GM08714 (cell line): ENCODE data around the gene KIAA2012.

Experiments
- H3K4me3 ChIP-seq: fragments of 200-500 bp; sonication (Bioruptor generic); 2 replicates; pipeline ENCODE4 v1.5.1; 2014; ENCODE audit warnings: mild to moderate bottlenecking, low read length, inconsistent platforms
- ZNF274 ChIP-seq: IDR thresholded peaks from 2 replicates; pipeline ENCODE4 v1.6.1; 2012; ENCODE audit warnings: mild to moderate bottlenecking, low read depth, low read length

KIAA2012 gene

DNA sequence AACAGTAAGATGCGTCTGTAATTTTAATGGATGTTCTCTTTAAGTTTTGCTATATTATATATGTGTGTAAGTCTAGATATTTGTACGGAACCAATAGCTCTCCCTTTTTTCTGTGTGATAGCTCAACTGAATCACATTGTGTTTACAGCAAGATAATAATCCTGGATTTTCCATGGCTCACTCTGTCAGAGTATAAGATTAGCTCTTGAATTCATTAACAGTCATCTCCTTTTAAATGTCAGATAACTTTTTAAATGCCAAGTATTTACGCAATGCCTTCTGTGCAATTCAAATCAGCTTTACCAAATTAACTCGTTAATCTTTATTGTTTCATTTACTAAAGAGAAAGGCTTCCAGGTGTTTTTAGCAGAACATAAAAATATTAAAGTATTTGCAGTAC is 76.9 kb downstream of the KIAA2012 start:
- no peak overlapping the region for H3K4me3 ChIP-seq
- TF ChIP-seq ZNF274, result no peak

DNA sequence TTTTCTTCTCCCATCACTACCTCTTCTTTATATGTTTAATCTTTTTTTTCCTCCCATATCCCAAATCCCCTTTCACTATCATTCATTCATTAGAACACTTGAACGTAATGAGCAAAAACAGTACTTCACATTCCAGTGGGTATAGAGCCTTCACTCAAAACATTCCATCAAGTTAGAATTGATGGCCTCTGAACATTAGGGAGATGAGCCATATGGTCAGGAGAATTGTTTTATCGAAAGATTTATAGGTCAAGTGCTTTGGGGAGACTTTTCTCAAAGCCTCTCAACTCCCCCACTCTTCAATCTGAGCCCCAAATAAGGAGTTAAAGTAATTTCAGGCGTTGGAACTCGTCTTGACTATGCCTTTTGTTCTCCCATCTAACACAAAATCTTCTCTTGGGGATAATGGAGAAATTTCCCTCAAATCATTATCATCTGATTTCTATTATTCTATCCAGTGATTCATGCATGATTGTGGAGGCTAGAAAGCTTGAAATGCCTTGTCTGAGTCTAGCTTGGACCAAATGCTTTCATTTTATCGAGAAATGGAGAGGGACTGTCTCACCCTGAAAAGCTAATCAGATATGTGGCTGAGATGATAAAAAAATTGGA is 79.2 kb downstream of the KIAA2012 start:
- H3K4me3 ChIP-seq, result no peak overlapping the region
- TF ChIP-seq ZNF274, result no peak

DNA sequence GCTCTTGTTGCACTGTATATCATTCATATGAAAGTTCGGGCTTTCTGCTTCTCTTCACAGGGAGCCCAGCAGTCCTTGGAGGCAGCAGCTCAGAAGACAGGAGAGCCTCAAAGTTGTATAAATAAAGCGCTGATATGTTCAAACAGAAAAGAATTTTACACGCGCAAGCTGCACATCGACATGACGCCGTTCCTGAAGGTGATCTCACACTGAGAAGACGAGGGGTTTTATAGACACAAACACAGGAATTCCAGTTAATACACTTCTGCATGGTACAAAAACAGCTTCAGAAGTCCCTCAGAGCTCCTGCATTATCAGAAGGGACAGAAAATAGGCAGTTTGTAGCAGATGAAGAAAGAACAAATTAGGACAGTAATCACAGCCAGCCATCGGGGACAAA is 81.6 kb downstream of the KIAA2012 start:
- H3K4me3 ChIP-seq, result no peak overlapping the region
- TF ChIP-seq ZNF274, result no peak

DNA sequence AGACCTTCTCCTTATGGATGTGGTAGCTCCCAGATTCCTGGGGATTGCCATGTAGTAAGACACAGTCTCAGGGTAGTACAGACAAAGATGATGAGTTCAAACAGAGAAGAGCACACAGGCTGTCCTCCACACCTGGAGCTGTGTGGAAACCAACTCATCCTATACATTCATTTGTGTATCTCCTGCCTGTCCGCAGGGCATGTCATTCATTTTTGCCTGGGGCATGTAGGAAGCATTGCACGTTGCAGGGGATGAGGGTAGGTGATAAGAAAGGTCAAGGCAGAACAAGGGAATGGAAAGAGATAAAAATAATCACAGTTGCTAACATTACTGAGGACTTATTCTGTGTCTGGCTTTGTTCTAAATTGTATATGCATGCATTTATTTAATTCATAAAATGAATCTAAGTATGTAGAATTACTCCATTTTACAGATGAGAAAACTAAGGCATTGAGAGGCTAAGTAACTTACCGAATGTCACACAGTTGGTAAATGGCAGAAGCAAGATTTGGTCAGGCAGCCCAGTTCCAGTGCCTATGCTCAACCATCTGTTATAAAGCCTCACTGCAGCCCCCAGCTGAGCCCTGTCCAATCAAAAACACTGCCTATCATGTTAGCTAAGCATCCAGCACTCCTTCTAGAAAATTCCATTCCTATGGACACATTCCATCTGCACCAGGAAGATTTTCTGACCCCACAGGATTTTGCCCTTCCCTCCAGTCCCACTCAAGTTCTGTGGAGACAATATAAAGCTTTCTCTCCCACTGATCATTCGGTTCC is 84.3 kb downstream of the KIAA2012 start:
- TF ChIP-seq ZNF274, result no peak
- H3K4me3 ChIP-seq, result no peak overlapping the region

DNA sequence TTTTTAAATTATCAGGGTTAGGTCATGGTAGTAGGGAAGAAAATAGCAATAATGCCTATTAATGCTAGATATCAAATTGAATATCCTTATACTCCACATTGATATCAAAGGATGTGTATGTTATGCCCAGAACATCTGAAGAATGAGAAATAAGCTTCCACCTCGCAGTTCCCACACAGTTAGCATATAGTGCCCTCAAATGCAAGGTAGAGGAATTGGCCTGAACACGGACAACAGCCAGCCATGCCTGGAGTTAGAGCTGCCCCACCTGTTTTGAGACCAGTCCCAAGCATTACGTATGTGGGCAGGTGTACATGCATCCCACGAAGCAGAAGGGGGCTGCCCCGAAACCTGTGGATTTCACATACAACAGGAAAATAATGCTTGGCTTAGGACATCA is 85.7 kb downstream of the KIAA2012 start:
- TF ChIP-seq ZNF274, result no peak
- no peak overlapping the region for H3K4me3 ChIP-seq

DNA sequence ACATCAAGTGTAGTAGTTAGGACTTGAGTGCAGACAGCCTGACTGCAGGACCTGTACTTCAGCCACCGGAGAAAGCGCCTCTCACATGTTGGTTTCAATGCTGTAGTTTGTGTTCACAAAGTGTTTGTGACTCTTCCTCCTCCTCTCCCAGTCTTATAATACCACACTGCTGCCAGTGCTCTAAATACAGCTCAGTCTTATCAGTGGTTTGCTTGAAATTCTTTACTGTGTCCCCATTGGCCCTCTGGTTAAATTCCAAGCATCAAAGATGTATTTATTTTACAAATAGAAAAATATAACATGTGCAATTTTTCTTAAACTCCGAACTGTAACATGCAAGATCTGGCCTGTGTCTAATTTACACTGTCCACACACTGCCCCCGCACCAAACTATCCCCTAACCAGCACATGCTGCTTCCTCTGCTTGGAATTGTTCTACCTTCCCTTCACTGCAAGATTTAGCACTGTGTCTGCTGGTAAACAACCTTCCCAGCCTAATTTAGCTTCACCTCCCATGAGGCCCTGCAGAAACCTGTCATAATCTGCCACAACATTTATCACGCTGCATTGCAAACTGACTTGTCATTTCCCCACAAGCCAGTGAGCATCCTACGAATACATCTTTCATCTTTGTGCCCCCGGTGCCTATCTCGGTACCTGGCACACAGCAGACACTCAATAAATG is 88.2 kb downstream of the KIAA2012 start:
- H3K4me3 ChIP-seq, result no peak overlapping the region
- TF ChIP-seq ZNF274, result no peak

DNA sequence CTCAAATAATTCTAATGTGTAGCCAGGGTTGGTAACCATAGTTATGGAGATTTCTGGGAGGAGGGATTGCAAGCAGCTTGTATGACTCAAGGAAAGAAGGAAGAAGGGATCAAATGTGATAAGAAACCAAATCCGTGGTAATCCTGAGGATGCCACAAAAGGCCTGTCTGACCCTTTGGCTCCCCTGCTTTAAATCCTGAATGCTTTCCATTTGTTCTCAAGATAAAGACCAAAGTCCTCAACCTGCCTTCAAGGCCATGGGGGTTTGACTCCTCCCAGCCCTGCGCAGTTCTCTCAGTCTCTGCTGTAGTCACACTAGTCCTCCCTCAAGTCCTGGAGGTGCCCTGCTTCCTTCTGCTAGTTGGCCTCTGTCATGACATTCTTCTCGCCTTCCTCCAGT is 91.4 kb downstream of the KIAA2012 start:
- no peak for TF ChIP-seq ZNF274
- no peak overlapping the region for H3K4me3 ChIP-seq

DNA sequence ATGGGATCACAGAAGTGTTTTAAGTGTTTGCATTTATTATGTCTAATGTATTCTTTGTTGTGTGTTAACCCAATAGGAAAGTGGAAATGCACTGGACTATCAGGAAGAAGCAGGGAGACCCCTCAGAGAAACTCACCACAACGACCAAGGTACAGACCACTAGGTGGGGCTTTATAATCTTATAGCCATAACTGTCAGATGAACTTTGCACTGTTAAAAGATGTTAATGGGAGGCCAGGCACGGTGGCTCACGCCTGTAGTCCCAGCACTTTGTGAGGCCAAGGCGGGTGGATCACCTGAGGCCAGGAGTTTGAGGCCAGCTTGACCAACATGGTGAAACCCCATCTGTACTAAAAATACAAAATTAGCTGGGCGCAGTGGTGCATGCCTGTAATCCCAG is 92.2 kb downstream of the KIAA2012 start:
- no peak for TF ChIP-seq ZNF274
- no peak overlapping the region for H3K4me3 ChIP-seq

DNA sequence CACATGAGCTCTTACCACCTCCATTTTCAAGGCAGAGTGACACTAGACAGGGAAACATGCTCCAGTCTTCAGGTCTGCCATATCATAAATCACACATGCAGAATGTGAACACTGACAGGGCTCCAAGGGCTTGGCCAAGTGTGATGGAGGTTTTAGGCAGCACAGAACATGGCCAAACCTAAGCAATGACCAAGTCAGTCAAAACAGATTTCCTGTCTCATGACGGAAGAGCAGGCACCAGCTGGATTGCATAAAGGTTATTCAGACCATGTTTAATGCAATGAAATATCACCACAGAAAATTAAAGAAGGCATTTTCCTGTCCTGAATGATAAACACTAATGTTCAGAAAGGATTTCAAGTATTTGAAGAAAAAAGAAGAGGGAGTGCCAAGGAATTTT is 92.9 kb downstream of the KIAA2012 start:
- TF ChIP-seq ZNF274, result no peak
- H3K4me3 ChIP-seq, result no peak overlapping the region

DNA sequence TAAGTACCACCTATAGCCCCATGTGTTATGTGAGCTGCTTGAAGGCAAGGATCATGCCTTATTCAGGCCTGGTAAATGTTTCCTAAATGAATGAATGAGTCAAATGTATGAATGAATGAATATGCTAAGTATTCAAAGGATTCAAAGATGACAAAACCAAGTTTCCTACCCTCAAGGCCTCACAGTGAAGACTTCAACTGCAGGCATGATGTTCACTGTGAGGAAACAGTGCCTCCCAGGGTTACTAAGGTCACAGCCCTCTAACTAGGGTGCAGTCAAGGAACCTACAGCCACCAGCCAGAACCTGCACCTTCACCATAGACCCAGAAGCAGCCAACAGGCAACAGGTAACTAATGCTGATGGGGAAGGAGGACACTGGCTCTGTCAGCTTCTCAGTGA is 96.1 kb downstream of the KIAA2012 start:
- H3K4me3 ChIP-seq, result no peak overlapping the region
- TF ChIP-seq ZNF274, result no peak

DNA sequence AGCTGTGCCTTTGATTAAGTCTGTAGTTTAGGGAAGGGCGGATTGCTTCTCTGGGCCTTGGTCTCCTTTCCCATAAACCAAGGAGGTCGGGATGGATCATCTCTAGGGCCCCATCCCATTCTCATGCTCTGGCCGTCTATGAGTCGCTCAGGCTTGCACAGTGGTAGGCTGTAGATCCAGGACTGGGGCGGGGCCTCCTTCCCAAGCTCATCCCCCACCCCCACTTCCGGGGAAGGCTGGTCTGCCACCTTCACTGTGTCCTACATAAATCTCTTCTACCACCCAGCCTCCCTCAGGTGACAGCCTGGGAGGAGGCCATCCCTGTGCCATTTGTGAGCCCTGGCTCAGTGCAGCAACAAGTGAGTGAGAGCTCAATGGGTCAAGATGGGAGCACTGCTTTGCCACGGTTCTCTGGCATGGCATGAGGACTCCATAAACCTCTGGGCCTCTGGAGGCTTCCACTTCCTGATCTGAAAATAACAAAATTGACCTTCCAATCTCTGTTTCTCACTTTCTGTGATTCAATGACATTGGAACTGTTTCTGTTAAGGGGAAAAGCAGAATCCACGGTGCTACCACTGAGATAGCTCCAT is 96.9 kb downstream of the KIAA2012 start:
- no peak overlapping the region for H3K4me3 ChIP-seq
- no peak for TF ChIP-seq ZNF274

DNA sequence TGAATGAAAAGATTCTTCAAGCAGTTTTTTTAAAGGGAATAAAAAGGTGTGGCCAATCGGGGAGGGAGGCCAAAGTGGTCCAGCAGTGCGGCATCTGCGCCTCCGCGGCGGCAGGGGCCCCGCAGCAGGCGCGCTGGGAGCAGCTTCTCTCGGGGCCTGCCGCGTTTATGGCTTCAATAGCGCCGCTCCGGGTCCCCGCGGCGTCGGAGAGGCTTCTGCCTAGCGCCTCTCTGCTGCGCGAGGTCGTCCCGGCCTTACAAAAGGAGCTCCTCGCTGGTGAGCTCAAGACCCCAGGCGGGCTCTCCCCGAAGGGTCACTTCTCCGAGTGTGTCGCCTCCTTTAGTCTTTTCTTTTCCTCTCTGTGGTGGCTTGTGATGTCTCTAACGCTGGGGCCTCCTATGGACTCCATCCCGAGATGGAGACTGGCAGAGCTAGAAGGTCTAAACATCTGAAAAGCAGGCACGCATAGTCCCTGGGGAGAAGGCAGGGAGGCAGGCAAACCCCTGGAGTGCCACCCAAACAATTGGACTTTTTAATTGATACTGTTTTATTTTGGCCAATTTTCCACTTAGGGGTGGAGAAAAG is 98.3 kb downstream of the KIAA2012 start:
- TF ChIP-seq ZNF274, result no peak
- no peak overlapping the region for H3K4me3 ChIP-seq

DNA sequence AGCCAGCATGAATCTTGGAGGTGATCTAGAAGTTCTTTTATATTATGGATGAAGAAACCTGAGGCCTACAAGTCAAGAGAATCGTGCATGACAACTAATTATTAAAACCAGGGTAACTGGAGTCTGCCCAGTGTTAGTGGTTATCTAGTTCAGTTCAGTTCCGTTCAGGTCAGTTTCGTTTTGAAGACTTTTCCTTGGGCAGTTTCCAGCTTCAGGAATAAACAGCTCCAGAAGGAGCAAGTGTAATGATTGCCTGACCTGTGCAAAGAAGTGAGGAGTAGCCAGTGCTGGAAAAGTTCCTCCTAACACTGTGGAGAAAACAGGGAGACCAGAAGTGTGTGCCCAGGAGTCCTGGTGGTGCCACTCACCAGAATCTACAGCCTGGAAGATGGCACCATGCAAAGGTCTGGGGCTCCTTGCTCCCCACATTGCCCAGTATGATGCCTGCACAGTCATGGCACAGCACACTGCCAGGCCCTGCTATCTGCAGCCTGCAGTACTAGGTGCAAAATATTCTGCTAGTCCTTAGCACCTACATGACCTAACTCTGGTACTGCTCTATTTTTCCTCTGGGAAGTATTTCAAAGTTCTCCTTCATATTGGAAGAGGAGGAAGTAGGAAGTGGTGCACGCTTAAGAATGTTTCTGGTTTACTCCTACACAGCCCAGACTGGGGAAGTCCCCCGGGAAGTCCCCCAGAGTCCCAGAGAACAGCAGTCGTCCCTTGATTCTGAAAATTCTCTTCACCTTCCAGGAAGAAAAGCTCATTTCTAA is 99.6 kb downstream of the KIAA2012 start:
- H3K4me3 ChIP-seq, result no peak overlapping the region
- no peak for TF ChIP-seq ZNF274
